A204.1 (cell line): ENCODE data around the gene TMCC3.
"Not testable (repeated sequence)": the region's sequence is repeated elsewhere in the genome, so short reads cannot be mapped to it uniquely, and the experiment has no call there.

Source experiments
- FAIRE-seq: peaks from 2 replicates; lab custom pipeline; 2012; peaks lifted over from hg19 to GRCh38; lab: Jason Lieb, UNC

Gene TMCC3

DNA sequence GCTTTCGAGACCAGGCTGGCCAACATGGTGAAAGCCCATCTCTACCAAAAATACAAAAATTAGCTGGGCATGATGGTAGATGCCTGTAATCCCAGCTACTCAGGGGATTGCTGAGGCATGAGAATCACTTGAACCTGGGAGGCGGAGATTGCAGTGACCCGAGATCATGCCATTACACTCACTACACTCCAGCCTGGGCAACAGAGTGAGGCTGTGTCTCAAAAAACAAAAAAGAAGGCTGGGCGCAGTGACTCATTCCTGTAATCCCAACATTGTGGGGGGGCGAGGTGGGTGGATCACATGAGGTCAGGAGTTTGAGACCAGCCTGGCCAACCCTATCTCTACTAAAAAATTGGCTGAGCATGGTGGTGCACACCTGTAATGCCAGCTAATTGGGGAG, 49.0 kb downstream of the TMCC3 start:
- not testable (repeated sequence) for FAIRE-seq

DNA sequence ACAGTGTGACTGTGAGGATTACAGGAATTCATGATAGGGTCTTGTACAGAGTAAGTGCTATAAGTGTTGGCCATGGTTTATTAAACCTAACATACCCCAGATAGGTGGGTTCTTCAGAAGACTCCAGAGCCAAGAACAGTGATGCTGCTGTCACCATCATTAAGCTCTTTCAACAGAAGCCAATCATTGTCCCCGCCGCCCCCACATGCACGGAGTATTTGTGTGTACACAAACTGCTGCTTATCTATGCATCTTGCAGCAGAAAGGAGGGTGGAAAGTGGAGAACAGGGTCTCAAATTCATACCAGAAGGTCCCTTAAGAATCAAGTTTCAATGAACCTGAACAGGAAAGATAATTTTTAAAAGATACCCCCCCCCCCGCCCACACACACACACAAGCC, 51.2 kb downstream of the TMCC3 start:
- FAIRE-seq = no peak

DNA sequence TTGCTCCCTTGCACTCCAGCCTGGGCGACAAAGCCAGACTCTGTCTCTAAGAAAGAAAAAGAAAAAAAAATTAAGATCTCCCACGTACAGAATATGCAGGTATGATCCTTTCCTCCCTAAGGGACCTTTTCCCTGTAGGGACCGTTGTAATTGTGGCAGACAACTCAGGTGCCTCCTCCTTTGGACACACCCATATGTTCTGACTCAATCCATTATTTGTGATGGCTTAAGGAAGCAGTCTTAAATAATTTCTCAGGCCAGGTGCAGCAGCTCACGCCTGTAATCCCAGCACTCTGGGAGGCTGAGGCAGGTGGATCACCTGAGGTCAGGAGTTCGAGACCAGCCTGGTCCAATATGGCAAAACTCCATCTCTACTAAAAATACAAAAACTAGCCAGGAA, 53.1 kb downstream of the TMCC3 start:
- no peak for FAIRE-seq

DNA sequence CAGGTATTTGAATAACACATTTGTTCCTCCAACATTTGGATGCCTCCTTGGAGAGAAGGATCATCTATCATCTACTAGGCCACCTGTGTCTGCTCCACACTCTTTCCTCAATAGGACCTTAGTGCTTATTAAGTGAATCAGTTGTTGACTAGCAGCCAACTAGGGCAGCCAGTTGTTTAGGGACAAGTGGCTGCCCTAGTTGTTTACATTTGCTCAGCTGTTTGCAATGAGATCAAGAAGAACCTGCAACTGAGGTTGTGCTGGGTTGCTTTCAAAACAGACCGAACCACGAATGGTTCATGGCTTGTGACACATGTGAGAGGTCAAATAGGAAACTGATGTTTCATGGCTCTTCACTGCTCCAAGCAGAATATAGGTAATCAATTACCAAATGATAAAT, 53.8 kb downstream of the TMCC3 start:
- FAIRE-seq = no peak

DNA sequence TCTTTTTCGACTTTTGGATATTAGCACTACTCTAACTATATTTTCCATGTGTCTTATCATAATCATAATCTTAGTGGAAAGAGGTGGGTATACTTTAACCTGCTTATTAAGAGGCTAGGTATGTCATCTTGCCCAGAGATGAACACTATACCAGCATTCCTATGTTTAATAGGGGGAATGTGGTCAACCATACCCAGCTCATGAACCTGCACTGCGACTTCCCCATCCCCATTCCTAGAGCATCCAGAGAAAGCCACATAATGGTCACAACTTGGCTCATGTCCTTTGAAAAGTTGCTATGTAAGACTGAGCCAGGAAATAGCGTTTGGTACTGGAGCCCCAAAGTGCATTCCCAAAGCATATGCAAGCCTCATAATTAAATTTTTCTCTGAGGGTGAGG, 55.2 kb downstream of the TMCC3 start:
- FAIRE-seq = no peak

DNA sequence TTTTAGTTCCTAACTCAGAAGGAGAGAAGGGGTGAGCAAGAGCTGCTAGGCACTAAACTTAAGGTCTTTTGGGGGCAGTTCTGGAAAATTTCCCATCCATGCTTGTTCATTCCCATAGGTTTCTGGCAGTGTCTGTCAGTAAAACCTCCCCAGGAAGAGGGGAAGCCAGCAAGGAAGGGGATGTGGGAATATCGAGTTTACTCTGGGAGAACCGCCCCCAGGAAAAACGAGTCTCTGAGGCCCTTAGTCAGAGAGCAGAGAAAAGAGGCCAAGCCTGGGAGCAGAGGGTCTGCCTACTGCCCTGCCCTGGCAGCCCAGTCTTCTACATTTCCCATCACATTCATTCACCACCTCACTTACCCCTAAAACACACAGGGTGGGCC, 55.9 kb downstream of the TMCC3 start:
- no peak for FAIRE-seq

DNA sequence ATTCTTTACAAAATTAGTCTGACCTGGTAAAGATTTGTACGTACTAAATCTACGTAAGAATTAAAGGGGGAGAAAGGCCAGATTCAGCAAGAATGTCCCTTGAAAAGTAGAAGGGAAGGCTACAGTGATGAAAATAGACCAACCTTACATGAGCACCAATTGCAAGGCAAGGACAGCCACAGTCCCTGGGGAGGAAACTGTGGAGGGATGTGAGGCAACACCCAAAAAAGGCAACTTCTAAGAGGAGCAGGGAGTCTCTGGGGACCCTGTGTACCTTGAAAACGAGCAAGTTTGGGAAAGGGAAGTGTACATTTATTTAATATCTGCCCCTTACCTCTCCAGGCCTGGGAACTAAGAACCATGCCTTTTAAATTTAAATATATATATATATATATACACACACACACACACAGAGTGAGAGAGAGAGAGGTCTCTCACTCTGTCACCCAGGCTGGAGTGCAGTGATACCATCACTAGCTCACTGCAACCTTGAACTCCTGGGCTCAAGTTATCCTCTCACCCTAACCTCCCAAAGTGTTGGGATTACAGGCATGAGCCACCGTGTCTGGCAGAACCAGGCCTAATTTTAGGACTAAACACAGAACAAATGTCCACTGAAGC, 56.4 kb downstream of the TMCC3 start:
- no peak for FAIRE-seq

DNA sequence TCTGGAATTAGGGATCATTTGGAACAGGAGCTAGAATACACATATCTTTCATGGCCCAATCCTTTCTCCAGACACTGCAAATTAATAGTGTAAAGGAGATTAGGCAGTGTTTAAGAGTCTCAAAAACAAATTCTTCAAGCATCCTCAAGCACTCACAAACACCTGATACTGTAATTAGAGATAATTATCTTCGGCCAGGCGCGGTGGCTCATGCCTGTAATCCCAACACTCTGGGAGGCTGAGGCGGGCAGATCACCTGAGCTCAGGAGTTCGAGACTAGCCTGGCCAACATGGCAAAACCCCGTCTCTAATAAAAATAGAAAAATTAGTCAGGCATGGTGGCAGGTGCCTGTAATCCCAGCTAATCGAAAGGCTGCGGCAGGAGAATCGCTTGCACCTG, 57.6 kb downstream of the TMCC3 start:
- FAIRE-seq = not testable (repeated sequence)

DNA sequence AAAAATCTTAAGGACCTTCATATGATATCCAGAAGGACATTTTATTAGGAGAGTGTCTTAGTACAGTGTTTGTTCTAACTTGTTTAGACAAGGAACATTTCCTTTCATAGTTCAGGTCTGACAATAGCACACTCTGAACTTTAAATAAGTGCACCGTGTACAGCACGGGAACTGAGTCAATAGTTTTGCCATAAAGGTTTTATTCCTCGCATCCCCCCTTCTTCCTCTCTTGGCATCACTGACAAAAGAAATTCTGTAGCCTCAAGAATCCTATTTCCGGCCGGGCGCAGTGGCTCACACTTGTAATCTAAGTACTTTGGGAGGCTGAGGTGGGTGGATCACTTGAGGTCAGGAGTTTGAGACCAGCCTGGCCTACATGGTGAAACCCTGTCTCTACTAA, 58.3 kb downstream of the TMCC3 start:
- FAIRE-seq = no peak

DNA sequence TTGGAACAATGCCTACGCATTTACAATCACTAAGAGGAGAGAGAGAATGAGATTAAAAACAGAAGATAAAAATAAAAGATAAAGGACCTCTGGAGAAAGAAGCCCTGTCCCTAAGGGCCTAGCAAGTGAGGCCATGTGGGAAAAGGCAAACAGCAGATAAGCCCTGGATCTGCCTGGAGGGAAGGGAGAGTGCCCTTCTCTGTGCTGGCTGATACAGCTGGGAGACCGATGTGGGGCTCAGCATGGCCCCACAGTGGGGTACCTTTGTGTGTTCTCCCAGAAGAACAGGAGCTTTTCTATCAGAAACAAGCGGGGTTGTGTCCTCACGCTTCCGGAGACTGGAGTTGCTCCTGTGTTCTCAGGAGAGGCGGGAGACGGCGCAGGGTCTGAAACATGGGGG, 59.9 kb downstream of the TMCC3 start:
- FAIRE-seq = no peak

DNA sequence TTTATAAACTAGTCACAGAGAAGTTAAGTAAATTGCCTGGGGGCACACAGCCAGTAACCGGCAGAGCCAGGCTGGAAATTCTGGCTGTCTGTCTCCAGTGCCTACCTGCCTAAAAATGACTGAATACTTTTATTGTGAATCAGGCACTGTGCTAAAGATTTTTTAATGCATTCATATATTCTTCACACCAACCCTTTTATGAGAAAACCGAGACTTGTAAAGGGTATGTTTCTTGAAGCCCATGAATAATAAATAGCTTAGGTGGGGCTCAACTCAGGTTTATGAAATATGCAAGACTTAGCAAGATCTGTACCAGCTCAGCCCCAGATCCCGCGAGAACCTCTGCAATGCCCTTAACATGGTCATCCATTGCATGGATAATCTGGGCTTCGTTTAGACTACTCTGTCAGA, 60.8 kb downstream of the TMCC3 start:
- no peak for FAIRE-seq

DNA sequence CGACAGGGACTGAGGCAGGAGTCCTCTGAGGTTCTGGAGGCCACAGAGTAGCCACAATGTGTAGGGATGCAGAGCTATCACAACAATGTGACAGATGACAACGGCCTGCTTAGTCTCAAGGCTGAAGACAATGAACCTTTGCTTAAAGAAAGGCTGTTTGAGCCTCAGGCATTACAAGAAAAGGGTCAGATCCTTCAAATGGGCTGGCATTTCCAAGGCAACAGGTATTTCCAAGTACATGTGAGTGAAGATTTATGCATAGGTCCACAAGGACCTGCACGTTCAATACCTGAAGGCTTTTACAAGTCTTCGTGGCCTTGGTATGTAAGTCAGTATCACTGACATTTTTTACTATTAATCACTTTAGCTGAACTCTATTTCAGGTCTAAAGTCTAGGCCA, 62.0 kb downstream of the TMCC3 start:
- no peak for FAIRE-seq

DNA sequence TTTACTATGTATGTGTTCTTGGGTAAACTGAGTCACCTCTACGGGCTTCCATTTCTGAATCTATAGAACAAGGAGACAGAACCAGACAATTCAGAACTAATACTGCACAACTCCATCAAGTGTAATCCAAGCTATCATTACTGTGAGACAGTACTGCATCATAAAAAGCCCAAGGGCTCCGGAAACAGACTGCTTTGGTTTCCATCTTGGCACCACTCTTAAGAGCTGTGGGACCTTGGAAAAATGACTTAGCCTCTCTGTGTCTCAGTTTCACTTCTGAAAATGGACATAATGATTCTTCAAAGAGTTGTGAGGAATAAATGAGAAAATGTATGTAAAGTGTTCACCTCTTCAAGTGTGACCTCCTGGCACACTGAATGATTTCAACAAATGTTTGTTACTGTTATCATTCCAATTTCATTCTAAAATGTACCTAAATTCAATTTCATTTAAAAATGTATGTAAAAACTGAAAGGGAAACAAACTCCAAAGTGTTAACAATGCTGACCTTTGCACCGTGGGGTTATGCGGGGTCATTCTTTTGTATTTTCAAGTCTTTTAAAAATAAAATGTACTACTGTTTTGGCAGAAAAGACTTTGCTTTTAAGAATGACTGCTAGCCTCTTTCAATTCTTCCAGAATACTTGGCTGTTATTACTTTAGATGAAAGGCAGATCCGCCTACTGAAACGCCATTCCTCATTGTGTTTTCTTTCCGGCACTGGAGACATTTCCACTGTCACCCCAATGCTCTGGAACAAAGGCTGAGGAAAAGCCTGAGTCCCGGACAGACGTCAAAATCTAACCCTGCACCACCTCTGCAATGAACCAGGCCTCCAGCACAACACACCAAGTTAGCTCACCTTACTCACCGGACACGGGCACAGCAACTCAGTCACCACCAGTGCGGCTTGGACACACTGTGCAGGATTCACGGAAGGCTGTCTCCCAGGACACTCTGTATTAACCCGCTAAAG, 62.8 kb downstream of the TMCC3 start:
- FAIRE-seq = no peak

DNA sequence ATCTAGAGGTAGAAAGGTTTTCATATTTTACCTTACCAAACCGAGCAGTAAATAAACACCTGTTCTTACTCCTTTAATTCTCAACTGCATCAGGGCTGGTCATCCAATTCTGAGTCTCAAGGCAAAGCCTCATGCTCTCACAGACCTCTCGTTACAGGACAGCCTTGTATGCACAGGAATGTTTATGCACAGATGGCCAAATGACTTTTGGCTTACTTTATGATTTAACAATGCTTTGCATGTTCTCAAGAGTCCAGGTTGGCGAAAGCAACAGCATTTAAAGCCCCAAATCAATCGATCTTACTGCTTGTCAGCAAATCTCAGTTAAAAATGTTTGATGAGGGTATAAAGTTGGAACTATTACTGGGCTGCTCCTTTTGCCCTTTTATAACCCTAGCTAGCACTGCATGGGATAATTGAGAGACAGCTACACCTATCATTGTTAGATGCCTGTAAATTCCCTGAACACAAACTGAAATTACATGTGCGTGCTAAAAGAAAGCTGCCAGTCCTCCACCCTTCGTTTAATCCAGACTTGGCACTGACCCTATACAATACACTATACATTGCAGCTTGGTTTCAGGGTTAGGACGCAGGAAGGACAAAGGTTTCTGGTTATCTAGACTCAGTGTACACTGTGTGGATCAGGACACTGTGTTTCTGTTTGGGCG, 63.6 kb downstream of the TMCC3 start:
- FAIRE-seq = no peak

DNA sequence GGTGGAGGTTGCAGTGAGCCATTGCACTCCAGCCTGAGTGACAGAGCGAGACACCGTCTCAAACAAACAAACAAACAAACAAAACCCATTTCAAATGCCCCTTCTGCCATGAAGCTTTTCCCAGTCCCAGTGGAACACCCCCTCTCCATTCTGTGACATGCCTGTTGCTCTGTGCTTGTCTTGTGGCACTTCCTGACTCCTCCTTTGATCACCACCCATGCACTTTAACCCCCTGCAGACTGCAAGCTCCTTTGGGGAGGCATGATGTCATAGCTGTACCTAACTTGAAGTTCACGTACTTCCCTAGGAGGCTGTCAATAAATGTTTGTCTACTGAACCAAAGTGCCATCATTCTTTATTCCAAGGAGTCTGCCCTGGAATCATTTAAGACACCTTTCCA, 64.7 kb downstream of the TMCC3 start:
- FAIRE-seq = no peak

DNA sequence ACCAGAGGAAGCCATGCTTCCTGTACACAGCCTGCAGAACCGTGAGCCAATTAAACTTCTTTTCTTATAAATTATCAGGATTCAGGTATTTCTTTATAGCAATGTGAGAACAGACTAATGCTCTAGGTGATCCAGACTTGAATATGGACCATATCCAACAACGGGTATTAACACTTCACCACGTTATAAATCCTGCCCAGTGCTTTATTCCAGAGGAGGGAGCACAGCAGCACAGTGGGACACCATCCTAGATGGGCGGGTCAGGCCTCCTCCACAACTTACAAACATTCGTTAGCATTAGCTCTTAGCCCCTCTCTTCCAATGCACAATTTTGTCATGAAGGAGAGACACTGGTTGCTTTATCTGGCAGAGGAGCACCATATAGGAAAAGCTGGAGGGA, 66.0 kb downstream of the TMCC3 start:
- no peak for FAIRE-seq

DNA sequence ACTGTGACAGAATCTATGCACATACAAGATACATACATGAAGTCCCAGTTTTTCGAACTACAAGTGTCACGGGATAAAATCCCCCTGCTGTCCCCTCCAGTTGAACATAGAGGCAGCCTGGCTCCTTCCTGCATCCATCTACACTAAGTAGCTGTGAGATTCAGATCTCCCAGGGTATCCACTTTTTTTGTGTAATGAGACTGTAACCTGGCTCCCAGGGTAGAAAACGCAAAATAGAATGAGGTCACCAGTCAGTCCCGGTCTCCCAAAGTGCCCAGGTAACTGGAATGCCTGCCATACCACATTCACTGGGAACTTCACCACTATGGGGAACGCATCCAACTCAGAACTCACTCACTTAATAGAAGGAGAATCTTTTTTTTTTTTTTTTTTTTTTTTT, 67.8 kb downstream of the TMCC3 start:
- FAIRE-seq = no peak

DNA sequence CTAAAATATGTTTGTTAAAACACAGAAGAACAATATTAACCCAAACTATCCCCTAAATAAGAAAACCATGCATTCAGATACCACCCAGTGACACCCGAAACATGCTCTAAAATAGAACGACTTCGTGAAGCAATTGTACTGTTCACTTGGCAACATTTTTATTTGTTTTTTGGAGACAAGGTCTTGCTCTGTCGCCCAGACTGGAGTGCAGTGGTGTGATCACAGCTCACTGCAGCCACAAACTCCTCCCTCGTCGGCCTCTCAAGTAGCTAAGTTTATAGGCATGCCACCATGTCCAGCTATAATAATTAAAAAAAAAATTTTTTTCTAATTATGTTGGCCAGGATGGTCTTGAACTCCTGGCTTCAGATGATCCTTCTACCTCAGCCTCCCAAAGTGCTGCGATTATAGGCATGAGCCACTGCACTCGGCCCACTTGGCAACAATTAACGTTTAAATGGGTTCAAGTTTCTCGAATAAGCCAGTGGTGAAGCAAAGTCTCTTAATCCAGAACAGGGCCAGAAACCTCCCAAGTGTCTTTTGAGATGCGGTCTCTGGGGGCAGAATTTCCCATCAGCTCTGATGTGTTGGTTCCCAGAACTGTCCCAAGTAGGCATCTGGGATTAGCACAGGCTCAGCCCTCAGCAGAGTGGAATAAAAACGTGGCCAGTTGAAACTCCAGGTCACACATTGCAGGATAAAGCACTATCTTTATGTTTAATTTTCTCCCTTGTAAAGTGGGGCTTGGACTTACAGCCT, 74.5 kb downstream of the TMCC3 start:
- no peak for FAIRE-seq

DNA sequence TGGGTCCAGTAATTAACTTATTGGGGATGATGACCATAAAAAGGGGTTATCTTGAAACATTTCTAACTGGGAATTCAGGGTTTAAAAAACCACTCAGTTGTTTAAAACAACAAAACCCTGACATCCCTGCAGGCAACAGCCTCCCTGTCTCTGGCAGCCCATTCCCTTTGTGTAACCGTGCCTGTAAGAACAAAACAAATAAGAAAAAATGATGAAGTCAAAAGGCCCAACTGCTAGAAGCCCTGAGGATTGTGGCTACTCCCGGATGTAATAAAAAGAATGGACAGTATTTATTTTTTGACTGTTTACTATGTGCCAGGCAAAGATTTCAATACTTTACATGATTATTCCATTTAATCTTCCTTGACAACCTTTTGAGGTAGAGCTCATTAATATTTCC, 75.3 kb downstream of the TMCC3 start:
- no peak for FAIRE-seq

DNA sequence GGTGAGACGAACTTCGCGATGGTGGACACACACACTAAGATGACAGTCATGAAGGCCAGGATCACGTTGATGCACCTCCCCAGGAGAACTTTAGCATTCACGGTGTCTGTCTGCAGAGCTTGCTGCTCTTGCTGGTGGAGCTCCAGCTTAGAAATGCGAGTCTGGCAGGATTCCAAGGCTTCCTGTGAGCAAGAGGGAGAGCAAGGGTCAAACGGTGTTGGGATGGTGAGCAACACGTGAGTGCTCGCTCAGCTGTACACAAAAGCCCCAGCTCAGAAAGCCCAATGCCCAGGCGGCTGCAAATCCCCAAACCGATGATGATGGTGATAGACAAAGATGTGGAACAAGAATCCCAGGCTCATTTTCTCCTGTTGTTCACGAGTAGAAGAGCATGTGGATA, 78.8 kb downstream of the TMCC3 start:
- no peak for FAIRE-seq

DNA sequence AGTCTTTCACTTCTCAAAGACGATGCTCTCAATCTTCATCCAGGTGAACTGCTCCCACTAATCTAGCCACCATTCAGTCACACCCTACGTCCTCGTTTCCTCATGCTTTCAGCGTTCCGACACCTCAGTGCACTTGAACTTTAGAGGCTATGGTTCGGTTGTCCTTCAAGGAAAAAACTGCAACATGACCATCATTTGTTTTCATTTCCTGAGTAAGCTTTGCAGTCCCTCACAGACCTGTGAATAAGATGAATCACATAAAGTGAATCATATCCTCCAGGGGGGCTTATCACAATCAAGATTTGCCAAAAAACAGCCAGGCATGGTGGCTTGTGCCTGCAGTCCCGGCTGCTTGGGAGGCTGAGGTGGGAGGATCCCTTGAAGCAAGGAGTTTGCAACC, 80.2 kb downstream of the TMCC3 start:
- no peak for FAIRE-seq

DNA sequence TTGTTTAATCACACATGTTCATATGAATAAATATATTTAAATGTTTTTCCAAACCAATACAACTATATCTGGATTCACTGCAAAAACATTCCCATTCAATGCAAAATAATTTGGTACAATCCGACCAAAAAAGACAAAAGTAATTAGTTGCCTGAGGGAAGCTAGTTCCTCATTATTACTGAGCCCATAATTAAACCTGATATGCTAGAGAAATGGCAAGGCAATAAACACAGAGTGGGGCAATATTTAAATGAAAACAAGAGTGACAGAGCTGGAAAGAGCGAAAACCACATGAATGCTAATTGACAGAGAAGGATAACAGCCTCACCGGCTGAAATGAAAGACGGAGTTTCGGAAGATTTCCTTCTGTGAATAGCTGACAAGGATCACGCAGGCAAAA, 82.6 kb downstream of the TMCC3 start:
- FAIRE-seq = no peak

DNA sequence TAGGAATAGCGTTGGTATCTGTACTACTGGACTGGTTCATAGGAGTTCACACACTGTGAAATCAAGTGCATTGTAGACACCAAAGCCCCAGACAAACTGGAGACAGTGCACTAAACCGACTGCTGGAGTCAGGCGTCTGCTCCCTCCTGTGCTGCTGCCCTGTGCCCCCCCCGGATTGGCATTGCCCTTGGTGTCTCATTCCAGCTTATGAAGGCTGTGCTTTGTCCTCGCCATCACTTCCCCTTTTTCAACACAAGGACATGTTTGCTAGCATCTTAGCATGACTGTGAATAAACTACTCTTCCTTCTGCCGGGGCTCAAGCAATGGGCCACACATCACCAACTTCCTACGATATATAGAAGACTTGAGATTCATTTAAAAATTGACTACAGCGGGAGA, 84.0 kb downstream of the TMCC3 start:
- no peak for FAIRE-seq
